ENCODE results near the gene PRKCB.
A peak's percentile ranks its signal among the peaks of the same experiment; 100 is the strongest.
"Not testable (repeated sequence)": the region's sequence is repeated elsewhere in the genome, so short reads cannot be mapped to it uniquely, and the experiment has no call there.

PRKCB gene

GRCh38 chr16:24077292-24077691 lies 241.5 kb downstream of the PRKCB start:
- no peaks in the 10 kb centered on the region for H3K36me3 ChIP-seq
- no peaks in the 10 kb centered on the region for H4K20me1 ChIP-seq
- H3K9me3 ChIP-seq: no peaks in the 10 kb centered on the region
- no peak for TF ChIP-seq Cebpa-rat (IDR thresholded peaks at IDR 0.05)
- no peaks in the 10 kb centered on the region for H3K27me3 ChIP-seq
- no peak overlapping the region for H3K4me3 ChIP-seq
- H3K4me2 ChIP-seq: peak overlapping the region; percentile 70; the same call in 1 of the 2 replicates
- no peak overlapping the region for H3K27ac ChIP-seq
- peaks cover 77% of the 10 kb centered on the region for H3K4me1 ChIP-seq
- H3K9ac ChIP-seq: no peak overlapping the region

GRCh38 chr16:24077966-24078365 lies 242.2 kb downstream of the PRKCB start:
- Histone ChIP-seq H3K27me3 (no peaks in the 10 kb centered on the region), H3K9me3 (no peaks in the 10 kb centered on the region), H3K4me2 (peak overlapping the region; percentile 70), H4K20me1 (no peaks in the 10 kb centered on the region), H3K27ac (peak overlapping the region; percentile 22; the same call in 1 of the 2 replicates), H3K4me1 (peaks cover 70% of the 10 kb centered on the region), H3K36me3 (no peaks in the 10 kb centered on the region), H3K4me3 (no peak overlapping the region), H3K9ac (no peak overlapping the region)
- TF ChIP-seq Cebpa-rat (IDR thresholded peaks at IDR 0.05): no peak

- Histone ChIP-seq H3K4me1 (no peaks in the 10 kb centered on the region), H3K36me3 (no peaks in the 10 kb centered on the region), H3K27me3 (no peaks in the 10 kb centered on the region), H3K27ac (no peak overlapping the region), H3K9ac (no peak overlapping the region), H3K4me2 (no peak overlapping the region), H3K4me3 (no peak overlapping the region), H3K9me3 (peaks cover 5% of the 10 kb centered on the region), H4K20me1 (no peaks in the 10 kb centered on the region)
- no peak for TF ChIP-seq Cebpa-rat (IDR thresholded peaks at IDR 0.05)
Measured at GRCh38 chr16:24085666-24086065, 249.9 kb downstream of the PRKCB start.

GRCh38 chr16:24087891-24088410 lies 252.2 kb downstream of the PRKCB start:
- Histone ChIP-seq H3K36me3 (no peaks in the 10 kb centered on the region), H3K9ac (no peak overlapping the region), H3K27me3 (no peaks in the 10 kb centered on the region), H3K27ac (no peak overlapping the region), H3K9me3 (peaks cover 16% of the 10 kb centered on the region), H3K4me2 (no peak overlapping the region), H3K4me1 (no peaks in the 10 kb centered on the region), H4K20me1 (no peaks in the 10 kb centered on the region), H3K4me3 (no peak overlapping the region)
- no peak for TF ChIP-seq Cebpa-rat (IDR thresholded peaks at IDR 0.05)

- H3K4me3 ChIP-seq: no peak overlapping the region
- H3K9me3 ChIP-seq: peaks cover 16% of the 10 kb centered on the region
- no peaks in the 10 kb centered on the region for H3K27me3 ChIP-seq
- H3K27ac ChIP-seq: no peak overlapping the region
- TF ChIP-seq Cebpa-rat (IDR thresholded peaks at IDR 0.05): no peak
- H3K4me2 ChIP-seq: no peak overlapping the region
- no peaks in the 10 kb centered on the region for H3K4me1 ChIP-seq
- no peaks in the 10 kb centered on the region for H3K36me3 ChIP-seq
- H4K20me1 ChIP-seq: no peaks in the 10 kb centered on the region
- H3K9ac ChIP-seq: no peak overlapping the region
Measured at GRCh38 chr16:24088767-24089166, 253.0 kb downstream of the PRKCB start.

GRCh38 chr16:24091125-24091524 lies 255.3 kb downstream of the PRKCB start:
- Histone ChIP-seq H3K36me3 (peaks cover 11% of the 10 kb centered on the region; the same call in 1 of the 2 replicates), H3K4me1 (no peaks in the 10 kb centered on the region), H3K27ac (no peak overlapping the region), H3K4me2 (no peak overlapping the region), H3K9ac (no peak overlapping the region), H3K9me3 (peaks cover 16% of the 10 kb centered on the region), H4K20me1 (no peaks in the 10 kb centered on the region), H3K4me3 (no peak overlapping the region), H3K27me3 (no peaks in the 10 kb centered on the region)
- no peak for TF ChIP-seq Cebpa-rat (IDR thresholded peaks at IDR 0.05)

- H3K27me3 ChIP-seq: no peaks in the 10 kb centered on the region
- no peaks in the 10 kb centered on the region for H4K20me1 ChIP-seq
- H3K9ac ChIP-seq: no peak overlapping the region
- H3K36me3 ChIP-seq: peaks cover 11% of the 10 kb centered on the region; the same call in 1 of the 2 replicates
- H3K4me1 ChIP-seq: no peaks in the 10 kb centered on the region
- no peak overlapping the region for H3K27ac ChIP-seq
- no peak overlapping the region for H3K4me3 ChIP-seq
- H3K4me2 ChIP-seq: no peak overlapping the region
- peaks cover 16% of the 10 kb centered on the region for H3K9me3 ChIP-seq
- no peak for TF ChIP-seq Cebpa-rat (IDR thresholded peaks at IDR 0.05)
Measured at GRCh38 chr16:24093049-24093448, 257.3 kb downstream of the PRKCB start.

GRCh38 chr16:24094660-24095059 lies 258.9 kb downstream of the PRKCB start:
- Histone ChIP-seq H3K4me2 (no peak overlapping the region), H3K9me3 (peaks cover 16% of the 10 kb centered on the region), H4K20me1 (no peaks in the 10 kb centered on the region), H3K4me3 (no peak overlapping the region), H3K9ac (no peak overlapping the region), H3K27ac (no peak overlapping the region), H3K27me3 (no peaks in the 10 kb centered on the region), H3K4me1 (no peaks in the 10 kb centered on the region), H3K36me3 (peaks cover 11% of the 10 kb centered on the region; the same call in 1 of the 2 replicates)
- TF ChIP-seq Cebpa-rat (IDR thresholded peaks at IDR 0.05): no peak

GRCh38 chr16:24098896-24099295 lies 263.1 kb downstream of the PRKCB start:
- no peak overlapping the region for H3K9ac ChIP-seq
- H3K4me3 ChIP-seq: no peak overlapping the region
- H3K27me3 ChIP-seq: no peaks in the 10 kb centered on the region
- H3K36me3 ChIP-seq: peaks cover 11% of the 10 kb centered on the region; the same call in 1 of the 2 replicates
- no peak overlapping the region for H3K27ac ChIP-seq
- no peaks in the 10 kb centered on the region for H4K20me1 ChIP-seq
- H3K4me2 ChIP-seq: no peak overlapping the region
- H3K4me1 ChIP-seq: peaks cover 13% of the 10 kb centered on the region
- H3K9me3 ChIP-seq: no peaks in the 10 kb centered on the region
- TF ChIP-seq Cebpa-rat (IDR thresholded peaks at IDR 0.05): no peak

GRCh38 chr16:24101431-24101830 lies 265.6 kb downstream of the PRKCB start:
- H3K4me3 ChIP-seq: no peak overlapping the region
- H3K27me3 ChIP-seq: no peaks in the 10 kb centered on the region
- no peak overlapping the region for H3K27ac ChIP-seq
- H3K4me1 ChIP-seq: peaks cover 13% of the 10 kb centered on the region
- H3K36me3 ChIP-seq: no peaks in the 10 kb centered on the region
- no peak overlapping the region for H3K9ac ChIP-seq
- no peaks in the 10 kb centered on the region for H3K9me3 ChIP-seq
- H4K20me1 ChIP-seq: no peaks in the 10 kb centered on the region
- H3K4me2 ChIP-seq: no peak overlapping the region
- no peak for TF ChIP-seq Cebpa-rat (IDR thresholded peaks at IDR 0.05)

GRCh38 chr16:24102209-24102660 lies 266.5 kb downstream of the PRKCB start:
- no peak for TF ChIP-seq Cebpa-rat (IDR thresholded peaks at IDR 0.05)
- Histone ChIP-seq H3K9ac (no peak overlapping the region), H3K4me1 (peaks cover 13% of the 10 kb centered on the region), H3K4me3 (no peak overlapping the region), H4K20me1 (no peaks in the 10 kb centered on the region), H3K4me2 (no peak overlapping the region; the same call in 1 of the 2 replicates), H3K27ac (no peak overlapping the region), H3K36me3 (no peaks in the 10 kb centered on the region), H3K27me3 (no peaks in the 10 kb centered on the region), H3K9me3 (no peaks in the 10 kb centered on the region)

- H3K9me3 ChIP-seq, H3K4me2 ChIP-seq, H3K4me3 ChIP-seq, H3K27ac ChIP-seq, H4K20me1 ChIP-seq, H3K36me3 ChIP-seq, H3K9ac ChIP-seq, H3K27me3 ChIP-seq: not testable (repeated sequence)
- H3K4me1 ChIP-seq: peaks cover 13% of the 10 kb centered on the region
Measured at GRCh38 chr16:24105471-24105870, 269.7 kb downstream of the PRKCB start.

GRCh38 chr16:24108090-24108489 lies 272.3 kb downstream of the PRKCB start:
- H3K27me3 ChIP-seq, H3K9me3 ChIP-seq, H4K20me1 ChIP-seq, H3K4me3 ChIP-seq, H3K4me1 ChIP-seq, H3K4me2 ChIP-seq, H3K36me3 ChIP-seq, H3K9ac ChIP-seq, H3K27ac ChIP-seq: not testable (repeated sequence)

Measured in BLaER1 (cell line).